Nephron (organoid): Measurements from ENCODE around the gene ARFGEF2.
"Not testable (repeated sequence)": the region's sequence is repeated elsewhere in the genome, so short reads cannot be mapped to it uniquely, and the experiment has no call there.

Source experiments
- H3K27ac Mint-ChIP-seq, 3 experiments: 2 replicates each; pipeline ENCODE4 v1.8.0; 2020; ENCODE audit warnings: mixed read lengths in 3 of 3, mild to moderate bottlenecking in 2 of 3, moderate library complexity in 1 of 3
- H3K27me3 Mint-ChIP-seq: 2 replicates; pipeline ENCODE4 v1.8.0; 2021; ENCODE audit warnings: low read depth, mild to moderate bottlenecking, moderate library complexity, mixed read lengths
- H3K36me3 Mint-ChIP-seq: 2 replicates; pipeline ENCODE4 v1.8.0; 2020; ENCODE audit warnings: low read depth, mixed read lengths
- H3K4me1 Mint-ChIP-seq: 2 replicates; pipeline ENCODE4 v1.8.0; 2020; ENCODE audit warnings: mixed read lengths
- H3K4me3 Mint-ChIP-seq, 3 experiments: 2 replicates each; pipeline ENCODE4 v1.8.0; 2020; ENCODE audit warnings: mild to moderate bottlenecking in 3 of 3, mixed read lengths in 3 of 3, moderate library complexity in 2 of 3
- H3K9me3 Mint-ChIP-seq: 2 replicates; pipeline ENCODE4 v1.8.0; 2020; ENCODE audit warnings: mixed read lengths
- CTCF ChIP-seq, 3 experiments: fragments of 200-600 bp; sonication (generic); IDR thresholded peaks; one replicate each; pipeline ENCODE4 v1.5.0; 2021; ENCODE audit warnings: antibody characterized with exemption in 3 of 3; ENCODE audit not compliant: unreplicated experiment in 3 of 3

Gene ARFGEF2

GRCh38 chr20:49024220-49024619 is 102.7 kb downstream of the ARFGEF2 start:
- Mint-ChIP-seq H3K27ac (no peak overlapping the region), H3K27me3 (no peaks in the 10 kb centered on the region), H3K4me3 (no peak overlapping the region), H3K36me3 (peaks cover 44% of the 10 kb centered on the region), H3K4me1 (no peaks in the 10 kb centered on the region), H3K9me3 (no peaks in the 10 kb centered on the region)
- TF ChIP-seq CTCF (IDR thresholded peaks at IDR 0.05; ENCODE audit: unreplicated experiment in 3 of 3): no peak

- not testable (repeated sequence) for H3K27me3 Mint-ChIP-seq, H3K4me3 Mint-ChIP-seq, H3K9me3 Mint-ChIP-seq, H3K4me1 Mint-ChIP-seq, H3K27ac Mint-ChIP-seq
- H3K36me3 Mint-ChIP-seq: peaks cover 38% of the 10 kb centered on the region
Observed at GRCh38 chr20:49028177-49028576, 106.7 kb downstream of the ARFGEF2 start.

- no peaks in the 10 kb centered on the region for H3K4me1 Mint-ChIP-seq
- no peaks in the 10 kb centered on the region for H3K27me3 Mint-ChIP-seq
- H3K9me3 Mint-ChIP-seq: no peaks in the 10 kb centered on the region
- no peak overlapping the region for H3K4me3 Mint-ChIP-seq
- peaks cover 41% of the 10 kb centered on the region for H3K36me3 Mint-ChIP-seq
- peak; percentile 23 to 28 (median 26) for TF ChIP-seq CTCF (IDR thresholded peaks at IDR 0.05; ENCODE audit: unreplicated experiment in 3 of 3)
- H3K27ac Mint-ChIP-seq: no peak overlapping the region
Observed at GRCh38 chr20:49028684-49029083, 107.2 kb downstream of the ARFGEF2 start.

- no peaks in the 10 kb centered on the region for H3K4me1 Mint-ChIP-seq
- no peak overlapping the region for H3K27ac Mint-ChIP-seq
- no peak overlapping the region for H3K4me3 Mint-ChIP-seq
- no peaks in the 10 kb centered on the region for H3K27me3 Mint-ChIP-seq
- H3K9me3 Mint-ChIP-seq: no peaks in the 10 kb centered on the region
- no peak for TF ChIP-seq CTCF (IDR thresholded peaks at IDR 0.05; ENCODE audit: unreplicated experiment in 3 of 3)
- H3K36me3 Mint-ChIP-seq: peaks cover 40% of the 10 kb centered on the region
Observed at GRCh38 chr20:49029203-49029602, 107.7 kb downstream of the ARFGEF2 start.

GRCh38 chr20:49030954-49031619 is 109.6 kb downstream of the ARFGEF2 start:
- no peak overlapping the region for H3K4me3 Mint-ChIP-seq
- H3K27ac Mint-ChIP-seq: no peak overlapping the region

GRCh38 chr20:49032455-49032854 is 110.9 kb downstream of the ARFGEF2 start:
- Mint-ChIP-seq H3K4me1 (no peaks in the 10 kb centered on the region), H3K27ac (no peak overlapping the region), H3K9me3 (no peaks in the 10 kb centered on the region), H3K4me3 (no peak overlapping the region), H3K27me3 (no peaks in the 10 kb centered on the region), H3K36me3 (peaks cover 26% of the 10 kb centered on the region)
- no peak for TF ChIP-seq CTCF (IDR thresholded peaks at IDR 0.05; ENCODE audit: unreplicated experiment in 3 of 3)

More at GRCh38 chr20:49030954-49031619, 109.6 kb downstream of the ARFGEF2 start:
- Mint-ChIP-seq H3K27me3 (no peaks in the 10 kb centered on the region), H3K9me3 (no peaks in the 10 kb centered on the region), H3K36me3 (peaks cover 29% of the 10 kb centered on the region), H3K4me1 (no peaks in the 10 kb centered on the region)
- no peak for TF ChIP-seq CTCF (IDR thresholded peaks at IDR 0.05; ENCODE audit: unreplicated experiment in 3 of 3)
